Common myeloid progenitor, CD34-positive (primary cell): ENCODE measurements around the gene MRM2.

Source experiments
- CTCF ChIA-PET: fragments of 350-600 bp; sonication (Branson Sonifier 250); formaldehyde crosslinking; loops from one replicate; lab custom pipeline; 2021; ENCODE audit warnings: antibody characterized with exemption; lab: Charles Lee
- POLR2A ChIA-PET: fragments of 350-600 bp; sonication (Branson Sonifier 250); formaldehyde crosslinking; loops from one replicate; lab custom pipeline; 2021; ENCODE audit warnings: antibody characterized with exemption; lab: Charles Lee
- DNase-seq, 3 donors: peaks; one replicate each; pipeline versions ENCODE4 v3.0.0 to v3.0.0-alpha.2; 2013
- H3K27ac ChIP-seq, 2 experiments: 1 replicate in 1 of 2; 2 replicates in 1 of 2; pipeline ENCODE4 v1.7.0; 2013; ENCODE audit warnings: inconsistent platforms in 2 of 2, low read length in 2 of 2, mild to moderate bottlenecking in 2 of 2, low read depth in 1 of 2, moderate library complexity in 1 of 2; ENCODE audit not compliant: severe bottlenecking in 2 of 2, insufficient read depth in 1 of 2, poor library complexity in 1 of 2
- H3K27me3 ChIP-seq, 5 experiments: replicated peaks in 2 of 5; 1 replicate in 3 of 5; 2 replicates in 2 of 5; pipeline versions ENCODE4 v1.6.1 to v1.7.0; 2013; ENCODE audit warnings: low read length in 4 of 5, mild to moderate bottlenecking in 2 of 5, moderate library complexity in 2 of 5, inconsistent platforms in 1 of 5; ENCODE audit not compliant: insufficient read depth in 5 of 5, control insufficient read depth in 4 of 5
- H3K36me3 ChIP-seq, 4 experiments: 1 replicate in 2 of 4; 2 replicates in 2 of 4; pipeline versions ENCODE4 v1.6.1 to v1.7.0; 2013; ENCODE audit warnings: low read length in 3 of 4, control low read depth in 1 of 4, mild to moderate bottlenecking in 1 of 4; ENCODE audit not compliant: control insufficient read depth in 4 of 4, insufficient read depth in 4 of 4
- H3K4me1 ChIP-seq, 4 experiments: 1 replicate in 3 of 4; 2 replicates in 1 of 4; pipeline versions ENCODE4 v1.6.1 to v1.7.1; 2013; ENCODE audit warnings: low read length in 3 of 4, mild to moderate bottlenecking in 3 of 4, control low read depth in 1 of 4, inconsistent platforms in 1 of 4, moderate library complexity in 1 of 4; ENCODE audit not compliant: control insufficient read depth in 4 of 4, insufficient read depth in 4 of 4; ENCODE audit errors: control extremely low read depth in 1 of 4
- H3K4me3 ChIP-seq, 7 experiments: 1 replicate in 4 of 7; 2 replicates in 3 of 7; pipeline versions ENCODE4 v1.5.1 to v1.7.0; 2013; ENCODE audit warnings: mild to moderate bottlenecking in 7 of 7, low read length in 6 of 7, moderate library complexity in 6 of 7, inconsistent platforms in 2 of 7, low read depth in 2 of 7, control low read depth in 1 of 7; ENCODE audit not compliant: insufficient read depth in 4 of 7, control insufficient read depth in 1 of 7; ENCODE audit errors: extremely low read depth in 1 of 7
- H3K9me3 ChIP-seq, 5 experiments: 1 replicate in 4 of 5; 2 replicates in 1 of 5; pipeline versions ENCODE4 v1.6.1 to v1.7.1; 2013; ENCODE audit warnings: low read length in 4 of 5, mild to moderate bottlenecking in 2 of 5, inconsistent platforms in 1 of 5, low read depth in 1 of 5, moderate library complexity in 1 of 5; ENCODE audit not compliant: control insufficient read depth in 4 of 5, insufficient read depth in 2 of 5; ENCODE audit errors: control extremely low read depth in 1 of 5
- WGBS: methylation state at CpG from one replicate; pipeline ENCODE4 v1.1.5; 2013; ENCODE audit not compliant: insufficient coverage; 5-methylcytosine and 5-hydroxymethylcytosine counted together

The MRM2 gene

DNA sequence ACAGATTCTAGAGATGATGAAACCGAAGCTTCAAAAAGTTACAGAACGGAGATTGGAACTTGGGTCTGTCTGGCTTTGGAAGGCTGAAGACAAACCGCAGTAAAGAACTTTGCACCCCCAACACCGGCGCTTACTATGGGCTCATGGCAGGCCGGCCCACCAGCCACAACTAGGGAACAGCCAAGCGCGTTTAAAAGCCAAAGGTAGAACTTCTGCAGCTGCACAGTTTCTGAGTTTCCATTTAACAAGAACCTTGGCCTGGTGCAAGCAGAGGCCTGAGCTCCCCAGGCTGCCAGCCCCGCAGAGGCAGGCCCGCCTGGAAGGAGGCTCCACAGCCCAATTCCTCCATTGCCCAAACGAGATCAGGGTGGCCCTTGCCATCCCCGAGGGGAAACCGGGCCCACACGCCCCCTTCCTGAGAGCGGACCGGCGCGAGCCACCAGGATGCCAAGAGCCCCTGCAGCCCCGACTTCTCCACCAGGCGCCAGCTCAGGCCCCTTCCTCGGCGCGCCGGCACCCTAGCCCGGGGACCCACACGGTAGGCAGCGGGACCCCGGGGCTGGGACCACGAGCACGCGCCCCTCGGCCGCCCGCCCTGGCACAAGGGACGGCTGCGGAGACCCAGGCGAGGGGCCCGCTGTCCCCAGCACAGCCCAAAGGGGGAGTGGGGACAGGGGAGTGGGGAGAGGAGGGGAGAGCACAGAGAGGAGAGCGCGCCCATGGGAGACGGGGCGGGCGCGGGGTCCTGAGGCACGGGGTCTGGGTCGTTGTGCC is 9.8 kb downstream of the MRM2 start:
- CTCF ChIA-PET: interaction anchor here (1.0 to 1.5 kb wide), 3 partner anchors 9 to 118 kb away, joined by 3 to 9 read pairs (median 4); no protein-coding TSS in a partner anchor
- 1% methylated on average over 31 of the region's 46 CpGs for WGBS
- Histone ChIP-seq H3K27me3 (no peaks in the 10 kb centered on the region), H3K9me3 (no peaks in the 10 kb centered on the region), H3K4me1 (peaks cover 10 to 20% (median 14%) of the 10 kb centered on the region in 4 experiments), H3K36me3 (peaks cover 12 to 57% (median 35%) of the 10 kb centered on the region in 4 experiments), H3K4me3 (peak overlapping the region; percentile 69 to 97 (median 89)), H3K27ac (peak overlapping the region; percentile 50 to 82)
- peak in 2 of 3 donors; percentile 42 to 55 for DNase-seq
- POLR2A ChIA-PET: interaction anchor here (1.2 kb wide), 1 partner anchor 10 kb away, joined by 5 read pairs; the partner anchor contains the start of genes MRM2 and NUDT1

DNA sequence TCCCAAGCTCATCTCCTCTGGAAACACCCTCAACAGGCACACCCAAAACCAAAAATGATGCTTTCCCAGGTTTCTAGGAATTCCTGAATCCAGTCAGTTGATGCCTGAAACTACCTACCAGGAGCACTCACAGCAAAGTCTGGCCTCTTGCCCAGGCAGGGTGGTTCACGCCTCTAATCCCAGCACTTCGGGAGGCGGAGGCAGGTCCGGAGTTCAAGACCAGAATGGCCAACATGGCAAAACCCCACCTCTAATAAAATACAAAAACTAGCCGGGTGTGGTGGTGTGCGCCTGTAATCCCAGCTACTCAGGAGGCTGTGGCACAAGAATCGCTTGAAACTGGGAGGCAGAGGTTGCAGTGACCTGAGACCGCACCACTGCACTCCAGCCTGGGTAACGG is 11.1 kb downstream of the MRM2 start:
- Histone ChIP-seq H3K27ac (no peak overlapping the region), H3K27me3 (no peaks in the 10 kb centered on the region), H3K36me3 (peaks cover 15 to 53% (median 36%) of the 10 kb centered on the region in 4 experiments), H3K9me3 (peaks cover 0 to 3% (median 0%) of the 10 kb centered on the region in 5 experiments), H3K4me1 (peaks cover 10 to 20% (median 14%) of the 10 kb centered on the region in 4 experiments), H3K4me3 (no peak overlapping the region)
- DNase-seq: no peak
- 100% methylated on average over 2 of the region's 9 CpGs for WGBS
- ChIA-PET CTCF (interaction anchor here (1.0 kb wide), 1 partner anchor 114 kb away, joined by 3 read pairs; no protein-coding TSS in a partner anchor), POLR2A (no interaction called here)

DNA sequence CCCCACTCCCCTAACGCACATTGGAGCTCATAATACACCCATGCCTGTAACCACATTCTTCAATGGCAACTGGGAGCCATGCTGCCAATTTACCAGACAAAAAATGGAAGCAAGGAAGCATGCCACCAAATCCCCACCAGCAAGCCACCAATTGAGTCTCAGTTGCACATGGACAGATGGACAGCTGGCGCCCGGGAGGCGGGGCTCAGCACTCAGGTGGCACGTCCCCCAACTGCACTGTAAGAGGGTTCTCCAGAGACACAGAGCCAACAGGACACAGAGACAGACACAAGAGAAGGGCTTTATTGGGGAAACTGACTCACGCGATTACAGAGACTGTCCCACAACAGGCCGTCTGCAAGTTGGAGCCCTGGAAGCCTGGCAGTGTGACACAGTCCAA is 11.8 kb downstream of the MRM2 start:
- WGBS: 99% methylated on average over 7 of the region's 8 CpGs
- DNase-seq: no peak
- Histone ChIP-seq H3K4me1 (peaks cover 10 to 20% (median 14%) of the 10 kb centered on the region in 4 experiments), H3K9me3 (peaks cover 0 to 3% (median 0%) of the 10 kb centered on the region in 5 experiments), H3K36me3 (peaks cover 15 to 56% (median 39%) of the 10 kb centered on the region in 4 experiments), H3K27ac (no peak overlapping the region), H3K27me3 (no peaks in the 10 kb centered on the region), H3K4me3 (no peak overlapping the region)
- CTCF ChIA-PET: interaction anchor here (1.0 to 1.1 kb wide), 2 partner anchors 15 to 114 kb away, joined by 3 read pairs; no protein-coding TSS in a partner anchor
- POLR2A ChIA-PET: no interaction called here

DNA sequence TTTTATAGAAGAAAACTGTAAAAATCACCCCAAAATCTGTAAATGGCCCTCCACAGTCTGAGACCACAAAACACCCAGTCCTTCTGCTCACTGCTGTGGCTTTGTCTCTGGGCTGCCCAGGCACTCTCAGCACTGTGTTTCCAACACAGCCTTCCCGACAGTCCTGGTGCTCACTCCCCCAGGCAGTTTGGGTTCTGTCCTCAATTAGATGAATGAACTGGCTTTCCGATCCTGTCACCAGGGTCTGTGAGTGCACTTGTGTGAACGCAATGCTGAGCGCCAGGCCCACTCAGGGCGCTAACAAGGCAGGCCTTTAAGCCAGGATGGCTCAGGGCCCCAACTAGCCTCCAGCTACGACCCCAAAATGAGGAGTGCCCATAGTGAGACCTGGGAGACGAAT is 12.5 kb downstream of the MRM2 start:
- H3K27me3 ChIP-seq: no peaks in the 10 kb centered on the region
- H3K27ac ChIP-seq: no peak overlapping the region
- 97% methylated on average over 7 of the region's 7 CpGs for WGBS
- no peak overlapping the region for H3K4me3 ChIP-seq
- peaks cover 14 to 56% (median 39%) of the 10 kb centered on the region in 4 experiments for H3K36me3 ChIP-seq
- DNase-seq: no peak
- H3K4me1 ChIP-seq: peaks cover 10 to 20% (median 14%) of the 10 kb centered on the region in 4 experiments
- H3K9me3 ChIP-seq: peaks cover 0 to 3% (median 0%) of the 10 kb centered on the region in 5 experiments
- POLR2A ChIA-PET: no interaction called here
- CTCF ChIA-PET: interaction anchor here (1.1 kb wide), 1 partner anchor 16 kb away, joined by 3 read pairs; no protein-coding TSS in a partner anchor

DNA sequence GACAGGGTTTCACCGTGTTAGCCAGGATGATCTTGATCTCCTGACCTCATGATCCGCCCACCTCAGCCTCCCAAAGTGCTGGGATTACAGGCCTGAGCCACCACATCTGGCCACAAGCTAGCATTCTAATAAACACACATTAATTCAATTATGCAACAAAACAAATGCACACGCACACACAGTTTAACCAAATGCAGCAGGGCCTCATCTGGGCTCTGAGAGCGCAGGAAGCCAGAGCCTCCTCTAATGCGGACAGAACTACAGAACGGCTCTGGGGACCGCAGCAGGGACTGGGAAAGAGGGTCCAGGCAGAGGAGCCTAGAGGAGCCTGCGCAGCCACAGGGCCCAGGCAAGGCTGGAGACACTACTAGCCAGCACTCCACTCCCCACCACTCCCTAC is 13.1 kb downstream of the MRM2 start:
- H3K36me3 ChIP-seq: peaks cover 17 to 58% (median 40%) of the 10 kb centered on the region in 4 experiments
- H3K4me1 ChIP-seq: peaks cover 10 to 20% (median 14%) of the 10 kb centered on the region in 4 experiments
- POLR2A ChIA-PET: no interaction called here
- no peak overlapping the region for H3K27ac ChIP-seq
- CTCF ChIA-PET: interaction anchor here (1.1 kb wide), 1 partner anchor 16 kb away, joined by 3 read pairs; no protein-coding TSS in a partner anchor
- WGBS: 95% methylated on average over 6 of the region's 8 CpGs
- DNase-seq: no peak
- H3K27me3 ChIP-seq: no peaks in the 10 kb centered on the region
- H3K9me3 ChIP-seq: peaks cover 0 to 3% (median 0%) of the 10 kb centered on the region in 5 experiments
- no peak overlapping the region for H3K4me3 ChIP-seq

DNA sequence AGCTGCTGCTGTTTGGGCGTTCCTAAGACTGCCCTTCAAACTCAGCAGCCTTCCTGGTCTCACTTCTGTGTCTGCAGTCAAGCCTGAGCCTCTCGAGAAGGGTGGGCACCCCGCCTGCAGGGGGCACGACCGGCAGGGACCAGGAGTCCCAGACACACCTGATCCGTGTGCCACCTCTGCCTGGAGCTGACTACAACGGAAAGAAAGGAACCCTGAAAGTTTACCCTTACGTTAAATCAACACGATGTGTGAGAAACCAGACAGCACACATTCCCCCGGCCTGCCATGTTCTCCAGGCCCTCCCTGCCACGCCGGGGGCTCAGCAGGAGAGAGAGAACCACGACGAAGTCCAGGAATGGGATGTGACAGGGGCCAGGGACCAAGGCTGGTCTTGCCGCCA is 14.3 kb downstream of the MRM2 start:
- no peaks in the 10 kb centered on the region for H3K27me3 ChIP-seq
- peaks cover 6 to 13% (median 9%) of the 10 kb centered on the region in 4 experiments for H3K4me1 ChIP-seq
- peaks cover 0 to 3% (median 0%) of the 10 kb centered on the region in 5 experiments for H3K9me3 ChIP-seq
- CTCF ChIA-PET: no interaction called here
- WGBS: 96% methylated on average over 14 of the region's 15 CpGs
- no peak overlapping the region for H3K4me3 ChIP-seq
- H3K27ac ChIP-seq: no peak overlapping the region
- H3K36me3 ChIP-seq: peaks cover 17 to 69% (median 47%) of the 10 kb centered on the region in 4 experiments
- no peak for DNase-seq
- POLR2A ChIA-PET: no interaction called here
